Activated T-helper 1 cell treated with anti-CD3 and anti-CD28 coated beads, Interleukin-12 subunit alpha, Interleukin-12 subunit beta, Interleukin-2, Interleukin-4 antibody, amounts not matched to agents 30 ng/mL and 10 ng/mL and 1 ng/mL, durations not matched to agents 14 hours and 24 hours and 36 hours (primary cell): ENCODE results near the gene SIGLEC14. TPM values are rescaled to one million over a fixed set of nuclear protein-coding genes. Genes with fewer than 3 reads are reported as not detected.
"Not testable (repeated sequence)": the region's sequence is repeated elsewhere in the genome, so short reads cannot be mapped to it uniquely, and the experiment has no call there.

Experiments used
- DNase-seq: peaks from one replicate; pipeline ENCODE4 v3.0.0; 2021; ENCODE audit warnings: low spot score
- H3K27ac Mint-ChIP-seq: one replicate; pipeline ENCODE4 v1.8.0; 2021; ENCODE audit warnings: mild to moderate bottlenecking, mixed read lengths
- H3K27me3 Mint-ChIP-seq: one replicate; pipeline ENCODE4 v1.8.0; 2022; ENCODE audit warnings: mild to moderate bottlenecking, moderate library complexity, mixed read lengths; ENCODE audit not compliant: insufficient read depth
- H3K36me3 Mint-ChIP-seq: one replicate; pipeline ENCODE4 v1.8.0; 2021; ENCODE audit warnings: low read depth, mixed read lengths
- H3K4me1 Mint-ChIP-seq: one replicate; pipeline ENCODE4 v1.8.0; 2021; ENCODE audit warnings: low read depth, mixed read lengths
- H3K4me3 Mint-ChIP-seq: one replicate; pipeline ENCODE4 v1.8.0; 2021; ENCODE audit warnings: mild to moderate bottlenecking, moderate library complexity, mixed read lengths
- H3K9me3 Mint-ChIP-seq: one replicate; pipeline ENCODE4 v1.8.0; 2021; ENCODE audit warnings: mixed read lengths
- intact Hi-C: fragments of 100-400 bp; cut with micrococcal nuclease; formaldehyde crosslinking; loops from one replicate; pipeline ENCODE4 v1.15.1; 2024
- total RNA-seq: library from RNA; stranded (reverse); gene quantifications from 2 replicates; pipeline ENCODE4 v1.2.3, GENCODE V29; 2022

SIGLEC14 gene
- total RNA-seq, 1 donor from 2014 or later = not detected

- Mint-ChIP-seq H3K9me3 (no peaks in the 10 kb centered on the region), H3K27me3 (peaks cover 14% of the 10 kb centered on the region), H3K4me3 (no peak overlapping the region), H3K4me1 (peaks cover 6% of the 10 kb centered on the region), H3K27ac (no peak overlapping the region), H3K36me3 (no peaks in the 10 kb centered on the region)
- intact Hi-C loops = loop anchor here (1.0 to 10.0 kb wide), 2 partner anchors 114 to 322 kb away; no protein-coding TSS in a partner anchor
- no peak for DNase-seq
These were observed 14.5 kb upstream of the SIGLEC14 start for GRCh38 chr19:51660975-51661600.

GRCh38 chr19:51654783-51655182 is 8.2 kb upstream of the SIGLEC14 start:
- peaks cover 3% of the 10 kb centered on the region for H3K27me3 Mint-ChIP-seq
- no peak overlapping the region for H3K27ac Mint-ChIP-seq
- no peaks in the 10 kb centered on the region for H3K9me3 Mint-ChIP-seq
- intact Hi-C loops = no loop called here
- DNase-seq = no peak
- H3K4me1 Mint-ChIP-seq = peaks cover 6% of the 10 kb centered on the region
- no peak overlapping the region for H3K4me3 Mint-ChIP-seq
- H3K36me3 Mint-ChIP-seq = no peaks in the 10 kb centered on the region

GRCh38 chr19:51653162-51653561 is 6.5 kb upstream of the SIGLEC14 start:
- H3K4me1 Mint-ChIP-seq = peaks cover 6% of the 10 kb centered on the region
- no peak for DNase-seq
- peaks cover 3% of the 10 kb centered on the region for H3K27me3 Mint-ChIP-seq
- no peak overlapping the region for H3K4me3 Mint-ChIP-seq
- no peaks in the 10 kb centered on the region for H3K9me3 Mint-ChIP-seq
- intact Hi-C loops = no loop called here
- no peaks in the 10 kb centered on the region for H3K36me3 Mint-ChIP-seq
- no peak overlapping the region for H3K27ac Mint-ChIP-seq

GRCh38 chr19:51652266-51652665 is 5.6 kb upstream of the SIGLEC14 start:
- no peak overlapping the region for H3K27ac Mint-ChIP-seq
- no peak for DNase-seq
- H3K4me1 Mint-ChIP-seq = peaks cover 6% of the 10 kb centered on the region
- no peaks in the 10 kb centered on the region for H3K36me3 Mint-ChIP-seq
- peaks cover 3% of the 10 kb centered on the region for H3K27me3 Mint-ChIP-seq
- H3K4me3 Mint-ChIP-seq = no peak overlapping the region
- H3K9me3 Mint-ChIP-seq = no peaks in the 10 kb centered on the region
- intact Hi-C loops = no loop called here

GRCh38 chr19:51651216-51651846 is 4.7 kb upstream of the SIGLEC14 start:
- Mint-ChIP-seq H3K36me3 (no peaks in the 10 kb centered on the region), H3K27me3 (no peaks in the 10 kb centered on the region), H3K4me1 (no peaks in the 10 kb centered on the region), H3K9me3 (no peaks in the 10 kb centered on the region), H3K4me3 (no peak overlapping the region), H3K27ac (no peak overlapping the region)
- no peak for DNase-seq
- intact Hi-C loops = no loop called here

- H3K9me3 Mint-ChIP-seq = no peaks in the 10 kb centered on the region
These were observed 693 bp upstream of the SIGLEC14 start for GRCh38 chr19:51647318-51647717.

GRCh38 chr19:51644636-51645271 is 1.9 kb downstream of the SIGLEC14 start:
- no peak for DNase-seq

More at GRCh38 chr19:51647318-51647717, 693 bp upstream of the SIGLEC14 start:
- Mint-ChIP-seq H3K4me1 (no peaks in the 10 kb centered on the region), H3K27me3 (no peaks in the 10 kb centered on the region), H3K36me3 (no peaks in the 10 kb centered on the region), H3K27ac (no peak overlapping the region), H3K4me3 (no peak overlapping the region)
- intact Hi-C loops = no loop called here
- DNase-seq = no peak

GRCh38 chr19:51641648-51642047 is 5.0 kb downstream of the SIGLEC14 start:
- Mint-ChIP-seq H3K9me3 (peaks cover 7% of the 10 kb centered on the region), H3K27me3 (peaks cover 18% of the 10 kb centered on the region), H3K36me3 (no peaks in the 10 kb centered on the region)

More at GRCh38 chr19:51644636-51645271, 1.9 kb downstream of the SIGLEC14 start:
- H3K9me3 Mint-ChIP-seq = no peaks in the 10 kb centered on the region
- intact Hi-C loops = loop anchor here (1.0 kb wide), 1 partner anchor 13 kb away; no protein-coding TSS in a partner anchor
- H3K4me1 Mint-ChIP-seq = no peaks in the 10 kb centered on the region
- no peak overlapping the region for H3K4me3 Mint-ChIP-seq
- H3K27me3 Mint-ChIP-seq = peaks cover 9% of the 10 kb centered on the region
- H3K36me3 Mint-ChIP-seq = no peaks in the 10 kb centered on the region
- no peak overlapping the region for H3K27ac Mint-ChIP-seq

GRCh38 chr19:51640386-51640785 is 6.2 kb downstream of the SIGLEC14 start:
- no peak overlapping the region for H3K4me3 Mint-ChIP-seq
- no peaks in the 10 kb centered on the region for H3K36me3 Mint-ChIP-seq
- no peaks in the 10 kb centered on the region for H3K4me1 Mint-ChIP-seq
- H3K27ac Mint-ChIP-seq = no peak overlapping the region
- intact Hi-C loops = no loop called here
- H3K9me3 Mint-ChIP-seq = peaks cover 8% of the 10 kb centered on the region
- no peak for DNase-seq
- peaks cover 18% of the 10 kb centered on the region for H3K27me3 Mint-ChIP-seq

More at GRCh38 chr19:51641648-51642047, 5.0 kb downstream of the SIGLEC14 start:
- Mint-ChIP-seq H3K4me3 (no peak overlapping the region), H3K4me1 (no peaks in the 10 kb centered on the region), H3K27ac (no peak overlapping the region)
- DNase-seq = no peak
- intact Hi-C loops = no loop called here

GRCh38 chr19:51639916-51640315 is 6.7 kb downstream of the SIGLEC14 start:
- intact Hi-C loops = loop anchor here (5.0 kb wide), 2 partner anchors 38 to 123 kb away; no protein-coding TSS in a partner anchor
- no peak for DNase-seq
- Mint-ChIP-seq H3K27ac (no peak overlapping the region), H3K4me1 (no peaks in the 10 kb centered on the region), H3K9me3 (peaks cover 8% of the 10 kb centered on the region), H3K4me3 (no peak overlapping the region), H3K36me3 (no peaks in the 10 kb centered on the region), H3K27me3 (peaks cover 18% of the 10 kb centered on the region)

GRCh38 chr19:51637362-51637978 is 9.2 kb downstream of the SIGLEC14 start:
- peaks cover 8% of the 10 kb centered on the region for H3K9me3 Mint-ChIP-seq
- H3K4me3 Mint-ChIP-seq = no peak overlapping the region
- no peak overlapping the region for H3K27ac Mint-ChIP-seq
- DNase-seq = no peak
- peaks cover 19% of the 10 kb centered on the region for H3K27me3 Mint-ChIP-seq
- no peaks in the 10 kb centered on the region for H3K36me3 Mint-ChIP-seq
- no peaks in the 10 kb centered on the region for H3K4me1 Mint-ChIP-seq
- intact Hi-C loops = loop anchor here (1.0 to 5.0 kb wide), 7 partner anchors 19 to 299 kb away; no protein-coding TSS in a partner anchor

GRCh38 chr19:51632126-51632525 is 14.5 kb downstream of the SIGLEC14 start:
- intact Hi-C loops = no loop called here
- no peak overlapping the region for H3K27ac Mint-ChIP-seq
- H3K9me3 Mint-ChIP-seq = peaks cover 6% of the 10 kb centered on the region
- no peaks in the 10 kb centered on the region for H3K4me1 Mint-ChIP-seq
- H3K27me3 Mint-ChIP-seq = peaks cover 10% of the 10 kb centered on the region
- DNase-seq = no peak
- no peak overlapping the region for H3K4me3 Mint-ChIP-seq
- H3K36me3 Mint-ChIP-seq = no peaks in the 10 kb centered on the region

GRCh38 chr19:51630315-51630714 is 16.3 kb downstream of the SIGLEC14 start, which contains the start of gene SIGLEC5:
SIGLEC5 (minus strand) TSS chr19:51630401; CDS start chr19:51630335, 66 bp downstream.
- H3K4me3 Mint-ChIP-seq, H3K4me1 Mint-ChIP-seq, DNase-seq, H3K27ac Mint-ChIP-seq, H3K27me3 Mint-ChIP-seq, H3K36me3 Mint-ChIP-seq, H3K9me3 Mint-ChIP-seq, intact Hi-C loops: not testable (repeated sequence)
